ENCODE data around the gene CNKSR1.

Gene CNKSR1

DNA sequence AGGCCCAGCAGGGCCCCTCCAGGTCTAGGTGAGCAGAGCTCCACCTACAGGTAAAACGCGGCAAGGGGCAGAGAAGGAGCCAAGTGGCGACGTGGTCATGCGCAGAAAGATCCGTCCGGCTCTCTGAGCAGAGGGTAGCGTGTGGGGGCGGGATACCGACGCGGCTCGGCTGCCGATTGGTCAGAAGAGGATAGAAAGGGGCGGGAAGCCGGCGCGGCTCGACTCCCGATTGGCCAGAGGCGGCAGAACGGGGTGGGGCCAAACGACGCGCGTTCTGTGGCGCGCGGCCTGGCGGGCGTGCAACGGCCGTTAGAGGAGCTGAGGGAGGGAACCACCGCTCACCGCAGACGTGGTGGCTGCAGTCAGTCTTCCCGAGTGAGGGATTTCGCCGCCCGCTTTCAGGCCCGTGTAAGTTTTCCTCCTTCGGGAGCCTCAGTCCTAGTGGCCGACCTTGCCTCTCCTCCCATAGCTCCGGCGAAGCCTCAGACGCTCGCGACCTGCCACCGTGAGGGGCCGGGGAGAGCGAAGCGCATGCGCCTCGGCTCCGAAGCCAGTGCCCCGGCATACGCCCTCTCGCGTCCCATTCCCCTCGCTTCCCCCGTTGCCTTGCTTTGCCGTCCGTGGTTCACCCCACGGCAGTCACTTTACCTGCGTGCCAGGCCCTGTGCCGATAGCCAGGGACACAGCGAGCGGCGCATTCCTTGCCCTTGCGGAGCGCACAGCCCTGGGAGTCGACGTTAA is 56.8 kb downstream of the CNKSR1 start, which contains the start of gene CEP85:
CEP85 (plus strand) TSS at position 298 of the 741 bp plus-strand sequence. CDS start 5,584 bp downstream, outside the sequence.
- H3K36me3 ChIP-seq (replicated peaks; ENCODE audit: low read depth, low read length): peaks cover 2% of the 10 kb centered on the region
- H4K20me1 ChIP-seq (ENCODE audit: insufficient read depth, low read length): no peaks in the 10 kb centered on the region
- TF ChIP-seq EZH2phosphoT487 (IDR thresholded peaks at IDR 0.05; ENCODE audit: low read depth): no peak
- TF ChIP-seq, protein P1, sequence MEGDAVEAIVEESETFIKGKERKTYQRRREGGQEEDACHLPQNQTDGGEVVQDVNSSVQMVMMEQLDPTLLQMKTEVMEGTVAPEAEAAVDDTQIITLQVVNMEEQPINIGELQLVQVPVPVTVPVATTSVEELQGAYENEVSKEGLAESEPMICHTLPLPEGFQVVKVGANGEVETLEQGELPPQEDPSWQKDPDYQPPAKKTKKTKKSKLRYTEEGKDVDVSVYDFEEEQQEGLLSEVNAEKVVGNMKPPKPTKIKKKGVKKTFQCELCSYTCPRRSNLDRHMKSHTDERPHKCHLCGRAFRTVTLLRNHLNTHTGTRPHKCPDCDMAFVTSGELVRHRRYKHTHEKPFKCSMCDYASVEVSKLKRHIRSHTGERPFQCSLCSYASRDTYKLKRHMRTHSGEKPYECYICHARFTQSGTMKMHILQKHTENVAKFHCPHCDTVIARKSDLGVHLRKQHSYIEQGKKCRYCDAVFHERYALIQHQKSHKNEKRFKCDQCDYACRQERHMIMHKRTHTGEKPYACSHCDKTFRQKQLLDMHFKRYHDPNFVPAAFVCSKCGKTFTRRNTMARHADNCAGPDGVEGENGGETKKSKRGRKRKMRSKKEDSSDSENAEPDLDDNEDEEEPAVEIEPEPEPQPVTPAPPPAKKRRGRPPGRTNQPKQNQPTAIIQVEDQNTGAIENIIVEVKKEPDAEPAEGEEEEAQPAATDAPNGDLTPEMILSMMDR (IDR thresholded peaks at IDR 0.05; ENCODE audit: low read depth, low read length): peak; percentile 69
- peaks cover 19% of the 10 kb centered on the region for H3K4me1 ChIP-seq (ENCODE audit: low read length)
- peak within 1 kb of the TSS; percentile 100 for H3K4me2 ChIP-seq (ENCODE audit: low read length)
- H3K9ac ChIP-seq (ENCODE audit: low read length): peak within 1 kb of the TSS; percentile 94
- peak within 1 kb of the TSS; percentile 98 for H3K4me3 ChIP-seq (ENCODE audit: low read length)
- H3K9me3 ChIP-seq (ENCODE audit: insufficient read depth, low read length): no peaks in the 10 kb centered on the region
- H2AFZ ChIP-seq (ENCODE audit: low read depth, low read length): peak within 1 kb of the TSS; percentile 99
- no peaks in the 10 kb centered on the region for H3K27me3 ChIP-seq (ENCODE audit: low read depth, low read length)
- peaks cover 48% of the 10 kb centered on the region for H3K79me2 ChIP-seq (ENCODE audit: low read length)
- peak within 1 kb of the TSS; percentile 57 for H3K27ac ChIP-seq (ENCODE audit: low read length)

GRCh38 chr1:26234644-26235370 is 57.5 kb downstream of the CNKSR1 start:
- Histone ChIP-seq H3K27ac (ENCODE audit: low read length) (peak overlapping the region; percentile 57), H3K36me3 (replicated peaks; ENCODE audit: low read depth, low read length) (peaks cover 2% of the 10 kb centered on the region), H3K9ac (ENCODE audit: low read length) (peak overlapping the region; percentile 94), H3K27me3 (ENCODE audit: low read depth, low read length) (no peaks in the 10 kb centered on the region), H3K4me2 (ENCODE audit: low read length) (peak overlapping the region; percentile 90), H3K9me3 (ENCODE audit: insufficient read depth, low read length) (no peaks in the 10 kb centered on the region), H3K79me2 (ENCODE audit: low read length) (peaks cover 55% of the 10 kb centered on the region), H3K4me1 (ENCODE audit: low read length) (peaks cover 19% of the 10 kb centered on the region), H4K20me1 (ENCODE audit: insufficient read depth, low read length) (no peaks in the 10 kb centered on the region), H2AFZ (ENCODE audit: low read depth, low read length) (0 out of 2 replicates have a peak overlapping the region, but pooled peaks have one; percentile 34), H3K4me3 (ENCODE audit: low read length) (peak overlapping the region; percentile 98)
- TF ChIP-seq, protein P1 (IDR thresholded peaks at IDR 0.05; ENCODE audit: low read depth, low read length): no peak
- TF ChIP-seq EZH2phosphoT487 (IDR thresholded peaks at IDR 0.05; ENCODE audit: low read depth): no peak

- no peak for TF ChIP-seq EZH2phosphoT487 (IDR thresholded peaks at IDR 0.05; ENCODE audit: low read depth)
- TF ChIP-seq, protein P1 (IDR thresholded peaks at IDR 0.05; ENCODE audit: low read depth, low read length): no peak
- H3K4me2 ChIP-seq (ENCODE audit: low read length): peak overlapping the region; percentile 41
- H3K9me3 ChIP-seq (ENCODE audit: insufficient read depth, low read length): no peaks in the 10 kb centered on the region
- H3K79me2 ChIP-seq (ENCODE audit: low read length): peaks cover 65% of the 10 kb centered on the region
- 0 out of 2 replicates have a peak overlapping the region, but pooled peaks have one; percentile 11 for H3K27ac ChIP-seq (ENCODE audit: low read length)
- H4K20me1 ChIP-seq (ENCODE audit: insufficient read depth, low read length): no peaks in the 10 kb centered on the region
- peak overlapping the region; percentile 24; the same call in 1 of the 2 replicates for H3K4me3 ChIP-seq (ENCODE audit: low read length)
- peaks cover 19% of the 10 kb centered on the region for H3K4me1 ChIP-seq (ENCODE audit: low read length)
- H3K9ac ChIP-seq (ENCODE audit: low read length): no peak overlapping the region
- peaks cover 2% of the 10 kb centered on the region for H3K36me3 ChIP-seq (replicated peaks; ENCODE audit: low read depth, low read length)
- H3K27me3 ChIP-seq (ENCODE audit: low read depth, low read length): no peaks in the 10 kb centered on the region
- H2AFZ ChIP-seq (ENCODE audit: low read depth, low read length): no peak overlapping the region
Measured at GRCh38 chr1:26237230-26237966, 60.1 kb downstream of the CNKSR1 start.

Measured in OCI-LY3 (cell line).